ENCODE measurements around the gene KDM1B.

- TF ChIP-seq, protein P1, sequence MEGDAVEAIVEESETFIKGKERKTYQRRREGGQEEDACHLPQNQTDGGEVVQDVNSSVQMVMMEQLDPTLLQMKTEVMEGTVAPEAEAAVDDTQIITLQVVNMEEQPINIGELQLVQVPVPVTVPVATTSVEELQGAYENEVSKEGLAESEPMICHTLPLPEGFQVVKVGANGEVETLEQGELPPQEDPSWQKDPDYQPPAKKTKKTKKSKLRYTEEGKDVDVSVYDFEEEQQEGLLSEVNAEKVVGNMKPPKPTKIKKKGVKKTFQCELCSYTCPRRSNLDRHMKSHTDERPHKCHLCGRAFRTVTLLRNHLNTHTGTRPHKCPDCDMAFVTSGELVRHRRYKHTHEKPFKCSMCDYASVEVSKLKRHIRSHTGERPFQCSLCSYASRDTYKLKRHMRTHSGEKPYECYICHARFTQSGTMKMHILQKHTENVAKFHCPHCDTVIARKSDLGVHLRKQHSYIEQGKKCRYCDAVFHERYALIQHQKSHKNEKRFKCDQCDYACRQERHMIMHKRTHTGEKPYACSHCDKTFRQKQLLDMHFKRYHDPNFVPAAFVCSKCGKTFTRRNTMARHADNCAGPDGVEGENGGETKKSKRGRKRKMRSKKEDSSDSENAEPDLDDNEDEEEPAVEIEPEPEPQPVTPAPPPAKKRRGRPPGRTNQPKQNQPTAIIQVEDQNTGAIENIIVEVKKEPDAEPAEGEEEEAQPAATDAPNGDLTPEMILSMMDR (IDR thresholded peaks at IDR 0.05), result no peak
- no peak for TF ChIP-seq POLR2A (IDR thresholded peaks at IDR 0.05)
These were observed 13.2 kb upstream of the KDM1B start for GRCh38 chr6:18141805-18142590.

Data from lower leg skin (tissue), 3 donors.